Peyer's patch (tissue), 4 donors: Measurements from ENCODE around the gene ZNF519. TPM values are rescaled to one million over a fixed set of nuclear protein-coding genes. Genes with fewer than 3 reads are reported as not detected.
A peak's percentile ranks its signal among the peaks of the same experiment; 100 is the strongest.
"Not testable (repeated sequence)": the region's sequence is repeated elsewhere in the genome, so short reads cannot be mapped to it uniquely, and the experiment has no call there.

Experiments used
- DNase-seq, 3 donors: peaks; one replicate each; pipeline ENCODE4 v3.0.0-alpha.2; 2017 to 2019
- H3K27ac ChIP-seq, 4 donors: fragments of 200-600 bp; sonication (generic); one replicate each; pipeline ENCODE4 v1.5.1; 2016 to 2019
- H3K27me3 ChIP-seq, 2 donors: fragments of 200-600 bp; sonication (generic); one replicate each; pipeline ENCODE4 v1.5.1; 2019
- H3K36me3 ChIP-seq, 3 donors: fragments of 200-600 bp; sonication (generic); one replicate each; pipeline ENCODE4 v1.5.1; 2016 to 2019
- H3K4me1 ChIP-seq, 4 donors: fragments of 200-600 bp; sonication (generic); one replicate each; pipeline ENCODE4 v1.5.1; 2016 to 2019
- H3K4me3 ChIP-seq, 4 donors: fragments of 200-600 bp; sonication (generic); 1 replicate in 3 of 4; 2 replicates in 1 of 4; pipeline ENCODE4 v1.5.1; 2016 to 2019; ENCODE audit warnings: mild to moderate bottlenecking in 1 of 4
- H3K9me3 ChIP-seq, 4 donors: fragments of 200-600 bp; sonication (generic); one replicate each; pipeline ENCODE4 v1.5.1; 2016 to 2019; ENCODE audit warnings: mild to moderate bottlenecking in 1 of 4
- total RNA-seq, 4 donors: library from RNA; depleted of rRNA; stranded (reverse); fragments of >200 nt; gene quantifications; one replicate each; pipeline ENCODE4 v1.1.0, GENCODE V29; 2016

Gene ZNF519
- total RNA-seq, 4 donors from 2014 or later, result 1.9 to 10.7 (median 3.3) TPM

GRCh38 chr18:14171301-14172141, 39.3 kb upstream of the ZNF519 start:
- DNase-seq, result peak in 1 of 3 donors; percentile 16
- H3K36me3 ChIP-seq, H3K4me1 ChIP-seq, H3K4me3 ChIP-seq, H3K9me3 ChIP-seq, H3K27me3 ChIP-seq, H3K27ac ChIP-seq: not testable (repeated sequence)

GRCh38 chr18:14170367-14171036, 38.3 kb upstream of the ZNF519 start:
- H3K27ac ChIP-seq, H3K27me3 ChIP-seq, H3K4me3 ChIP-seq, H3K9me3 ChIP-seq, H3K4me1 ChIP-seq, H3K36me3 ChIP-seq: not testable (repeated sequence)
- peak in 2 of 3 donors; percentile 51 to 65 for DNase-seq

- not testable (repeated sequence) for H3K27me3 ChIP-seq
Measured at GRCh38 chr18:14162915-14163314, 30.7 kb upstream of the ZNF519 start.

GRCh38 chr18:14151564-14152113, 19.4 kb upstream of the ZNF519 start:
- H3K4me1 ChIP-seq, H3K27me3 ChIP-seq, H3K27ac ChIP-seq, H3K4me3 ChIP-seq, DNase-seq, H3K9me3 ChIP-seq, H3K36me3 ChIP-seq: not testable (repeated sequence)

More at GRCh38 chr18:14162915-14163314, 30.7 kb upstream of the ZNF519 start:
- H3K4me1 ChIP-seq, DNase-seq, H3K27ac ChIP-seq, H3K36me3 ChIP-seq, H3K4me3 ChIP-seq, H3K9me3 ChIP-seq: not testable (repeated sequence)

- H3K4me1 ChIP-seq, H3K9me3 ChIP-seq, H3K27ac ChIP-seq, DNase-seq, H3K27me3 ChIP-seq, H3K36me3 ChIP-seq, H3K4me3 ChIP-seq: not testable (repeated sequence)
Measured at GRCh38 chr18:14150766-14151165, 18.5 kb upstream of the ZNF519 start.

- not testable (repeated sequence) for H3K27ac ChIP-seq, H3K27me3 ChIP-seq, H3K4me3 ChIP-seq, H3K36me3 ChIP-seq, H3K4me1 ChIP-seq, H3K9me3 ChIP-seq
- DNase-seq, result peak in 1 of 3 donors; percentile 34
Measured at GRCh38 chr18:14149916-14150420, 17.7 kb upstream of the ZNF519 start.

GRCh38 chr18:14149121-14149850, 17.1 kb upstream of the ZNF519 start:
- not testable (repeated sequence) for H3K27ac ChIP-seq, DNase-seq

GRCh38 chr18:14147935-14148865, 16.0 kb upstream of the ZNF519 start:
- DNase-seq, H3K27ac ChIP-seq, H3K4me1 ChIP-seq, H3K9me3 ChIP-seq, H3K27me3 ChIP-seq, H3K36me3 ChIP-seq, H3K4me3 ChIP-seq: not testable (repeated sequence)

More at GRCh38 chr18:14149121-14149850, 17.1 kb upstream of the ZNF519 start:
- not testable (repeated sequence) for H3K9me3 ChIP-seq, H3K4me1 ChIP-seq, H3K4me3 ChIP-seq, H3K27me3 ChIP-seq, H3K36me3 ChIP-seq

- not testable (repeated sequence) for H3K27me3 ChIP-seq, H3K36me3 ChIP-seq, H3K4me3 ChIP-seq, H3K4me1 ChIP-seq, H3K9me3 ChIP-seq, H3K27ac ChIP-seq
- peak in 1 of 3 donors; percentile 34 for DNase-seq
Measured at GRCh38 chr18:14146771-14147170, 14.5 kb upstream of the ZNF519 start.

GRCh38 chr18:14145581-14146338, 13.5 kb upstream of the ZNF519 start:
- not testable (repeated sequence) for H3K36me3 ChIP-seq, H3K4me3 ChIP-seq, H3K27ac ChIP-seq, H3K9me3 ChIP-seq, H3K4me1 ChIP-seq, H3K27me3 ChIP-seq, DNase-seq

GRCh38 chr18:14145021-14145420, 12.8 kb upstream of the ZNF519 start:
- H3K36me3 ChIP-seq, H3K4me3 ChIP-seq, H3K9me3 ChIP-seq, H3K27me3 ChIP-seq, H3K27ac ChIP-seq, H3K4me1 ChIP-seq, DNase-seq: not testable (repeated sequence)
